GM23248 (cell line): ENCODE measurements around the gene SCYGR8.

ENCODE experiments used
- EZH2 ChIP-seq: fragments of 200-600 bp; sonication (generic); IDR thresholded peaks from 2 replicates; pipeline ENCODE4 v1.6.1; 2018; ENCODE audit warnings: antibody characterized with exemption, mild to moderate bottlenecking; ENCODE audit not compliant: insufficient read depth, poor library complexity, severe bottlenecking
- EZH2phosphoT487 ChIP-seq: fragments of 200-600 bp; sonication (generic); IDR thresholded peaks from 2 replicates; pipeline ENCODE4 v1.6.1; 2018; ENCODE audit warnings: antibody characterized with exemption, moderate library complexity, mild to moderate bottlenecking, low read depth; ENCODE audit not compliant: insufficient read depth

GRCh38 chr2:227785293-227785692 is 39.6 kb downstream of the SCYGR8 start:
- no peak for TF ChIP-seq EZH2
- no peak for TF ChIP-seq EZH2phosphoT487
